ENCODE data around the gene RNF149. TPM values are rescaled to one million over a fixed set of nuclear protein-coding genes. Genes with fewer than 3 reads are reported as not detected.
"Not testable (repeated sequence)": the region's sequence is repeated elsewhere in the genome, so short reads cannot be mapped to it uniquely, and the experiment has no call there.

The RNF149 gene
- total and polyA plus RNA-seq, 9 of the 15 experiments (the other 6 are each of a cell fraction or from before 2014, with no cell fraction given): 9.0 to 31.5 (median 22.8) TPM

DNA sequence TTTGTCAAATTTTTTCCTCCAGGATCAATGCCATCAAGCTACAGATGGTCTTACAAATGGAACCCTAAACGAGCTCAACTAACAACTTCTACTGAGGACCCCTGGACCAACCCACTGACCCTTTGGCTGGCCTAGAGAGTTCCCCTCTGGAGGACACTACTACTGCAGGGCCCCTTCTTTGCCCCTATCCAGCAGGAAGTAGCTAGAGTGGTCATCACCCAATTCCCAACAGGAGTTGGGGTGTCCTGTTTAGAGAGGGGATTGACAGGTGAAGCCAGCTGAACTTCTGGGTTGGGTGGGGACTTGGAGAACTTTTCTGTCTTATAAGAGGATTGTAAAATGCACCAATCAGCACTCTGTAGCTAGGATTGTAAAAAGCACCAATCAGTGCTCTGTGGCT lies 72.5 kb downstream of the RNF149 start:
- BruUV-seq (replicated peaks); H3K9ac ChIP-seq (ENCODE audit: insufficient read depth in 1 of 2, low read depth in 2 of 2, low read length in 2 of 2); H3K36me3 ChIP-seq (ENCODE audit: control insufficient read depth, insufficient read depth, low read length); H3K9me1 ChIP-seq (ENCODE audit: control insufficient read depth, insufficient read depth, low read length); in situ Hi-C loops (cut with MboI); DNase-seq (ENCODE audit: extremely low read depth in 1 of 4, low spot score in 3 of 4); H3K4me2 ChIP-seq (ENCODE audit: insufficient read depth, low read length); CTCF ChIA-PET (ENCODE audit: low intra/inter-chr PET ratio); H4K20me1 ChIP-seq (replicated peaks; ENCODE audit: control insufficient read depth, insufficient read depth, low read length); H2AFZ ChIP-seq (ENCODE audit: low read depth, low read length); ATAC-seq; FAIRE-seq; H3K27me3 ChIP-seq (ENCODE audit: control insufficient read depth in 2 of 2, insufficient read depth in 2 of 2, low read length in 2 of 2); H3K27ac ChIP-seq (ENCODE audit: extremely low read depth, low read depth, low read length); H3K4me3 ChIP-seq; H3K79me2 ChIP-seq (ENCODE audit: control insufficient read depth, insufficient read depth, low read length); intact Hi-C loops (cut with micrococcal nuclease): not testable (repeated sequence)
- WGBS (ENCODE audit: insufficient coverage, low coverage, missing lambda C conversion rate): 0% methylated on average over 1 of the region's 1 CpG
- TF ChIP-seq CBX5 (IDR thresholded peaks at IDR 0.05; ENCODE audit: borderline replicate concordance, low read depth): peak; percentile 62; the same call in 1 of the 2 replicates
- TF ChIP-seq CBX3 (IDR thresholded peaks at IDR 0.05; ENCODE audit: borderline replicate concordance in 1 of 2, low read length in 2 of 2): 0 out of 3 replicates have a peak, but pooled peaks of 1 of the 2 experiments have one; percentile 21
- TF ChIP-seq, protein P1, sequence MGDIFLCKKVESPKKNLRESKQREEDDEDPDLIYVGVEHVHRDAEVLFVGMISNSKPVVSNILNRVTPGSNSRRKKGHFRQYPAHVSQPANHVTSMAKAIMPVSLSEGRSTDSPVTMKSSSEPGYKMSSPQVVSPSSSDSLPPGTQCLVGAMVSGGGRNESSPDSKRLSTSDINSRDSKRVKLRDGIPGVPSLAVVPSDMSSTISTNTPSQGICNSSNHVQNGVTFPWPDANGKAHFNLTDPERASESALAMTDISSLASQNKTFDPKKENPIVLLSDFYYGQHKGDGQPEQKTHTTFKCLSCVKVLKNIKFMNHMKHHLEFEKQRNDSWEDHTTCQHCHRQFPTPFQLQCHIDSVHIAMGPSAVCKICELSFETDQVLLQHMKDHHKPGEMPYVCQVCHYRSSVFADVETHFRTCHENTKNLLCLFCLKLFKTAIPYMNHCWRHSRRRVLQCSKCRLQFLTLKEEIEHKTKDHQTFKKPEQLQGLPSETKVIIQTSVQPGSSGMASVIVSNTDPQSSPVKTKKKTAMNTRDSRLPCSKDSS (IDR thresholded peaks at IDR 0.05; ENCODE audit: low read depth, partially characterized antibody): peak; percentile 55
- TF ChIP-seq TRIM28 (IDR thresholded peaks at IDR 0.05): 0 out of 2 replicates have a peak, but pooled peaks have one; percentile 47
- peak in 1 of 2 experiments; percentile 20; a peak in 1 of 4 replicates for TF ChIP-seq TRIM24 (IDR thresholded peaks at IDR 0.05)
- Histone ChIP-seq H3K9me3 (replicated peaks; ENCODE audit: control insufficient read depth, insufficient read depth, low read depth, low read length) (peaks cover 20% of the 10 kb centered on the region), H3K4me1 (replicated peaks in 1 of 2; ENCODE audit: control insufficient read depth in 2 of 2, insufficient read depth in 2 of 2, low read length in 2 of 2) (peaks cover 0 to 13% of the 10 kb centered on the region in 2 experiments; a peak in 2 of 5 replicates)
- POLR2A ChIA-PET: interaction anchor here (0.7 kb wide), 1 partner anchor 23 kb away, joined by 3 read pairs; no protein-coding TSS in a partner anchor
